WERI-Rb-1 (cell line): ENCODE results near the gene PRMT2.

ENCODE experiments used
- DNase-seq: peaks from one replicate; pipeline ENCODE4 v3.0.0-alpha.2; 2020
- H3K27ac ChIP-seq: fragments of 250-450 bp; sonication (Bioruptor Pico); 2 replicates; pipeline ENCODE4 v1.5.1; 2020; ENCODE audit warnings: mild to moderate bottlenecking, moderate library complexity
- H3K27me3 ChIP-seq: fragments of 250-450 bp; sonication (Bioruptor Pico); 2 replicates; pipeline ENCODE4 v1.5.1; 2021; ENCODE audit warnings: mild to moderate bottlenecking, low read depth, moderate library complexity; ENCODE audit not compliant: insufficient read depth, severe bottlenecking
- H3K36me3 ChIP-seq: fragments of 250-450 bp; sonication (Bioruptor Pico); 2 replicates; pipeline ENCODE4 v1.5.1; 2020; ENCODE audit warnings: mild to moderate bottlenecking, moderate library complexity
- H3K4me3 ChIP-seq: 2 replicates; pipeline ENCODE4 v1.5.1; 2011; ENCODE audit warnings: low read depth, mild to moderate bottlenecking, control low read depth, low read length
- H3K9me3 ChIP-seq: fragments of 250-450 bp; sonication (Bioruptor Pico); 2 replicates; pipeline ENCODE4 v1.5.1; 2021; ENCODE audit warnings: mild to moderate bottlenecking, moderate library complexity; ENCODE audit not compliant: severe bottlenecking
- TF ChIP-seq, protein P1 (sequence below): IDR thresholded peaks from 2 replicates; pipeline ENCODE4 v1.5.1; 2011; ENCODE audit warnings: low read depth, mild to moderate bottlenecking, control low read depth, inconsistent platforms, low read length

The PRMT2 gene

DNA sequence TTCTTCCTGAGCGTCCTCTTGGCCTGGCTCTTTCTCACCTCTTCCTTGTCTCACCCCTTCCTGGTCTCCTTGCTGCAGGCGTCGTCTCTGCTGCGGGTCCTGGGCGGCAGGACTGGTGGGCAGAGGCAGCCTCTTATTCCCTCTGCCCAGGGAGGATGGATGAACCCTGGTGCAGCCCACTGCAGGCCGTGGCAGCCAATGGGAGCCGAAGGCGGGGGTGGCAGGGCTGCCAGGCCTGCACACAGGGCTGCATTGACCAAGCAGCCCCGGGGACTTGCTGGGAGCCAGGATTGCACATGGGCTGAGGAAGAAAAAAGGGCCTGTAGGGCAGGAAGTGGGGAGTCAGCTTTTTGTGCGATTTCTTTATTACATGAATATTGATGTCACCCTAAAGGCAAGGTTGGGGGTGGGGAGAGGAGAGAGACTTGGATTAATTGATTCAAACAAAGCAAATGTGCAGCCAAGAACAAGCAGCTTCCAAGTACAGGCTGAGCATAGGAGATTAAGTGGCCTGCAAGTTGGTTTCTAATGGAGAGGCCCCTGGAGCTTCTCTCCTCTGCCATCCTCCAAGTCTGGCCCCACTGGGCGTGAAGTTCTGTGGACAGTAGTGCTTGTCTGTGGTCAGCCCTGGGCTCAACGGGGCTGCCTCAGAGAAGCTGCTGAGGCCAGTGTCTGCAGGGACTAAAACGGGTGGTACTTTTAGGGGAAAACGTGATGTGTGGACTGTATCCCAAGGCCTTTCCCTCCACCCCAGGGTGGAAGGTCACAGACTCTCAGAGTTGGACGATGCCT lies 30.3 kb upstream of the PRMT2 start, which contains the start of gene S100B:
S100B (minus strand) TSS at position 108 of the 792 bp plus-strand sequence. CDS start 2,667 bp downstream, outside the sequence.
- no peaks in the 10 kb centered on the region for H3K9me3 ChIP-seq
- DNase-seq: no peak
- TF ChIP-seq, protein P1, sequence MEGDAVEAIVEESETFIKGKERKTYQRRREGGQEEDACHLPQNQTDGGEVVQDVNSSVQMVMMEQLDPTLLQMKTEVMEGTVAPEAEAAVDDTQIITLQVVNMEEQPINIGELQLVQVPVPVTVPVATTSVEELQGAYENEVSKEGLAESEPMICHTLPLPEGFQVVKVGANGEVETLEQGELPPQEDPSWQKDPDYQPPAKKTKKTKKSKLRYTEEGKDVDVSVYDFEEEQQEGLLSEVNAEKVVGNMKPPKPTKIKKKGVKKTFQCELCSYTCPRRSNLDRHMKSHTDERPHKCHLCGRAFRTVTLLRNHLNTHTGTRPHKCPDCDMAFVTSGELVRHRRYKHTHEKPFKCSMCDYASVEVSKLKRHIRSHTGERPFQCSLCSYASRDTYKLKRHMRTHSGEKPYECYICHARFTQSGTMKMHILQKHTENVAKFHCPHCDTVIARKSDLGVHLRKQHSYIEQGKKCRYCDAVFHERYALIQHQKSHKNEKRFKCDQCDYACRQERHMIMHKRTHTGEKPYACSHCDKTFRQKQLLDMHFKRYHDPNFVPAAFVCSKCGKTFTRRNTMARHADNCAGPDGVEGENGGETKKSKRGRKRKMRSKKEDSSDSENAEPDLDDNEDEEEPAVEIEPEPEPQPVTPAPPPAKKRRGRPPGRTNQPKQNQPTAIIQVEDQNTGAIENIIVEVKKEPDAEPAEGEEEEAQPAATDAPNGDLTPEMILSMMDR: no peak
- H3K27ac ChIP-seq: no peak within 1 kb of the TSS
- H3K27me3 ChIP-seq: no peaks in the 10 kb centered on the region
- H3K36me3 ChIP-seq: no peaks in the 10 kb centered on the region
- no peak within 1 kb of the TSS for H3K4me3 ChIP-seq

DNA sequence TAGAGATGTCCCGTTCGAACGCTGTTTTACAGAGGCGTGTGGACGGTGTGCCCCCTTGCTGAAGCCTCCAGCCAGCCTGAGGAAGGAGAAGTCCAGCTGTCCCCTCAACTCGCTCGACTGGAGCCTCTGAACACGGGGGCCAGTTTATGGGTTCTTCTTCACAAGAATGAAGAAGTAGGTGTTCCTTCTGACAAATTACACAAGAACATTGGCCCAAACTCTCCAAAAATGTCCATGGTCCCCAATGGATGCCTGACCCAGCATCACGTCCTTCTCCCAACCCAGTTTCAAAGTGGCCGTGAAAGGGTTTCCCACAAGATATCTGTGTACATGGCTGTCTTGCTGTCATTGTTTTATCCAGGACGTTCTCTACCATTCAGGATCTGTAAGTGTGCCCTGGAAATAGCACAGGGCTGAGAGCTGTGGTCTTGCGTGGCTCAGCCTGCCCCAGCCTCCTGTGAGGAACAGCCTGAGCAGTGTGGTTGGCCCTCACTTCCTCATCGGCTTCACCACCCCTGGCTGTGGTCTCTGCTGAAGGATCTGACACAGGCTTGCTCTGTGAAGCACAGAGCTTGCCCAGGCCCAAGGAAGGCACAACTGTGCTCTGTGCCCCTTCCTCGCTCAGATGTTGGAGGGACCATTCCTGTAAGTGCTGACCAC lies 29.6 kb upstream of the PRMT2 start:
- H3K27me3 ChIP-seq: no peaks in the 10 kb centered on the region

DNA sequence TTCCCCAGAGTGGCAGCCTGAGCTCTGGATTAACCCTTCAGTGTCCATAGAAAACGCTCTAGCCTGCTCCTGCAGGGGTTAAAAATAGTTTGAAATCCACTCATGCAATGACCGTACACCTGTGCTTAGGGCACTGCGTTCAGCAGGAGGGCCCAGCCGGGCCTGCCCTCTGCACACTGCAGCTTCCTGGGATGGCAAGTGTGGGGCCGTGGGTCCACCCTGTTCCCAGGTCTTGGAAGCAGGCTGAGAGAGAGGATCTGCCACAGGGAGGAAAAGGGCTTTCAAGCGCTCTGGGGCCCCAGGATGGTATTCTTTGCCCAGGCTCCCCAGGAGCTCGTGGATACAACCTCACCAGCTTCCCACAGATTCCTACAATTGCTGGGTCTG lies 29.1 kb upstream of the PRMT2 start:
- no peak for DNase-seq
- TF ChIP-seq, protein P1: no peak
- Histone ChIP-seq H3K27me3 (no peaks in the 10 kb centered on the region), H3K27ac (no peak overlapping the region), H3K36me3 (no peaks in the 10 kb centered on the region), H3K4me3 (no peak overlapping the region), H3K9me3 (peaks cover 6% of the 10 kb centered on the region)

More for the DNA sequence above, 29.6 kb upstream of the PRMT2 start:
- DNase-seq: no peak
- TF ChIP-seq, protein P1: no peak
- Histone ChIP-seq H3K36me3 (no peaks in the 10 kb centered on the region), H3K27ac (no peak overlapping the region), H3K4me3 (no peak overlapping the region), H3K9me3 (peaks cover 5% of the 10 kb centered on the region)

DNA sequence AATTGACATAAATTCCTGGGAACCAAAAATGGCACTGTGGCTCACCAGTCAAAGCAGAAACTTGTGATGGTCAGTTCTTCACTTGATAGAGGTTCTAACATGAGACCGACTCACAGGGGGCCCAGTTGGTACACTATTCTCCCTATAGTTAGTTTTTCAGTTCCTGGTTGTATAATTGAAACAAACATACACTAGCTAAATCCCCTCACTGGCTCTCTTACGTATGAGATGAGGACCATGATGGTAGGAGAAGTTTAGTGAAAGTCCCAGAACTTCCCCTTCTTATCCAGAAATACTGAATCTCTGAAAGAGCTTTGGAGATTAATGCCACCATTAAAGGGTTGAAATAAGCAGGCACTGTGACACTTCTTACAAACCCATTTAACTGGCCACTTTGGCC lies 27.8 kb upstream of the PRMT2 start:
- Histone ChIP-seq H3K36me3 (no peaks in the 10 kb centered on the region), H3K4me3 (no peak overlapping the region), H3K27ac (no peak overlapping the region), H3K9me3 (peaks cover 6% of the 10 kb centered on the region), H3K27me3 (no peaks in the 10 kb centered on the region)
- DNase-seq: no peak
- TF ChIP-seq, protein P1: no peak

DNA sequence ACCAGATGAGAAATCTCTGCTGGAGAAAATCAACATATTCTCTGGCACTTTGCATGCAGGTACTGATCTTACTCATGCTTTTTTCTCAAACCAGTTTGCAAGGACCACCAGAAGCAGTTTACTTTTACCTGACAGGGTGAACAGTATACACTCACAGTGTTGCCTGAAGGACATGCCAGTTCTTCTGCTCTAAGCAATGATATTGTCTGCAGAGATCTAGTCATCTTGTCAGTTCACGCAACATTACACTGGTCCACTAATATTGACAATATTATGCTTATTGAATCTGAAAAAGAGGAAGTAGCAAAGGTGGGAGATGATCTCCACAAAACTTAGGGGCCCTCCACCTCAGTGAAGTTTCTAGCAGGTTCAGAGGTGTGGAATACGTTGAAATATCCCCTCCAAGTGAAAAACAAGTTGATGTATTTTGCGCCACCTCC lies 26.8 kb upstream of the PRMT2 start:
- Histone ChIP-seq H3K36me3 (no peaks in the 10 kb centered on the region), H3K4me3 (no peak overlapping the region), H3K27me3 (no peaks in the 10 kb centered on the region), H3K9me3 (peaks cover 6% of the 10 kb centered on the region), H3K27ac (no peak overlapping the region)
- TF ChIP-seq, protein P1: no peak
- no peak for DNase-seq
